ENCODE results near the gene SUGCT.

SUGCT gene

DNA sequence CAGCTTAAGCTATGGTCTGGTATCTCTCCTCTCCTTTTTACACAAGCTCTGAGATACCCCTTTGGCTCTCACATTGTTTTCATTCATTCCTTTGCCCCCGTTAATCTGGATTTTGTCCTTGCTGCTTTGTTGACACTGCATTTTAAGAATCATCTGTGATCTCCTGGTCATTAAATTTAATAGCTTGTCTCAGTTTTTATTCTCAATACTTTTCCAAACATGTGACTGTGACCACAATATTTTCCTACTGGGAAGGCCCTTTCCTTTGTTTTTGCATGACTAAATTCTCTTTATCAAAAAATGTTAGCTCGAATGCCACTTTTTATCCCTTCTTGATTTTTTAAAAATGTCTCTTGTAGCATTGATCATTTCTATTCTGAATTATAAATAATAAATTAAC lies 171.2 kb downstream of the SUGCT start:
- Histone ChIP-seq H3K27me3 (ENCODE audit: low read depth, low read length) (peaks cover 7% of the 10 kb centered on the region), H3K4me1 (ENCODE audit: low read length) (no peaks in the 10 kb centered on the region), H3K9ac (ENCODE audit: low read length) (no peak overlapping the region), H3K27ac (ENCODE audit: low read length) (no peak overlapping the region), H3K4me3 (ENCODE audit: low read length) (no peak overlapping the region), H3K79me2 (ENCODE audit: low read length) (no peaks in the 10 kb centered on the region), H3K4me2 (ENCODE audit: low read length) (no peak overlapping the region), H3K9me3 (ENCODE audit: insufficient read depth, low read length) (no peaks in the 10 kb centered on the region), H2AFZ (ENCODE audit: low read depth, low read length) (no peak overlapping the region), H4K20me1 (ENCODE audit: insufficient read depth, low read length) (no peaks in the 10 kb centered on the region), H3K36me3 (replicated peaks; ENCODE audit: low read depth, low read length) (no peaks in the 10 kb centered on the region)
- TF ChIP-seq, protein P1, sequence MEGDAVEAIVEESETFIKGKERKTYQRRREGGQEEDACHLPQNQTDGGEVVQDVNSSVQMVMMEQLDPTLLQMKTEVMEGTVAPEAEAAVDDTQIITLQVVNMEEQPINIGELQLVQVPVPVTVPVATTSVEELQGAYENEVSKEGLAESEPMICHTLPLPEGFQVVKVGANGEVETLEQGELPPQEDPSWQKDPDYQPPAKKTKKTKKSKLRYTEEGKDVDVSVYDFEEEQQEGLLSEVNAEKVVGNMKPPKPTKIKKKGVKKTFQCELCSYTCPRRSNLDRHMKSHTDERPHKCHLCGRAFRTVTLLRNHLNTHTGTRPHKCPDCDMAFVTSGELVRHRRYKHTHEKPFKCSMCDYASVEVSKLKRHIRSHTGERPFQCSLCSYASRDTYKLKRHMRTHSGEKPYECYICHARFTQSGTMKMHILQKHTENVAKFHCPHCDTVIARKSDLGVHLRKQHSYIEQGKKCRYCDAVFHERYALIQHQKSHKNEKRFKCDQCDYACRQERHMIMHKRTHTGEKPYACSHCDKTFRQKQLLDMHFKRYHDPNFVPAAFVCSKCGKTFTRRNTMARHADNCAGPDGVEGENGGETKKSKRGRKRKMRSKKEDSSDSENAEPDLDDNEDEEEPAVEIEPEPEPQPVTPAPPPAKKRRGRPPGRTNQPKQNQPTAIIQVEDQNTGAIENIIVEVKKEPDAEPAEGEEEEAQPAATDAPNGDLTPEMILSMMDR (IDR thresholded peaks at IDR 0.05; ENCODE audit: low read depth, low read length) = no peak
- no peak for TF ChIP-seq EZH2phosphoT487 (IDR thresholded peaks at IDR 0.05; ENCODE audit: low read depth)

DNA sequence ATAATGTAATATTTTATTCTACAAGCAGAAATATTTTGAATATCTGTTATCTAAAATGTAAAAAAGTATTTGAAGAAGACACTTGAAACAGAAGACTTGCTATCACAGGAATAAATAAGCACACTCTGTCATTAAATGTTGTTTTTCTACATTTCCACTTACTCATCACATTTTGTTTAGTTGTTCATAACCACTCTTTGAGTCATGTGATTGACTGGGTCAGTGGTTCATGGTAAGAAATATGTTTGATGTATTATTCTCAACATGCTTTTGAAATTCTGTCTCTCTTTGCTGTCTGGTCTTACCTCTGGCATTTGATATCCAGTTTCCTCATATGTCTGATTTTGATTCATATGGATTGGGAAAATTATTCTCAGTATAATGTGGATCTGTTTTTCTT lies 171.8 kb downstream of the SUGCT start:
- TF ChIP-seq EZH2phosphoT487 (IDR thresholded peaks at IDR 0.05; ENCODE audit: low read depth) = no peak
- TF ChIP-seq, protein P1 (IDR thresholded peaks at IDR 0.05; ENCODE audit: low read depth, low read length) = no peak
- Histone ChIP-seq H3K9ac (ENCODE audit: low read length) (no peak overlapping the region), H3K4me2 (ENCODE audit: low read length) (no peak overlapping the region), H3K27me3 (ENCODE audit: low read depth, low read length) (peaks cover 9% of the 10 kb centered on the region), H3K4me3 (ENCODE audit: low read length) (no peak overlapping the region), H3K36me3 (replicated peaks; ENCODE audit: low read depth, low read length) (no peaks in the 10 kb centered on the region), H2AFZ (ENCODE audit: low read depth, low read length) (no peak overlapping the region), H3K9me3 (ENCODE audit: insufficient read depth, low read length) (no peaks in the 10 kb centered on the region), H4K20me1 (ENCODE audit: insufficient read depth, low read length) (no peaks in the 10 kb centered on the region), H3K27ac (ENCODE audit: low read length) (no peak overlapping the region), H3K4me1 (ENCODE audit: low read length) (no peaks in the 10 kb centered on the region), H3K79me2 (ENCODE audit: low read length) (no peaks in the 10 kb centered on the region)

DNA sequence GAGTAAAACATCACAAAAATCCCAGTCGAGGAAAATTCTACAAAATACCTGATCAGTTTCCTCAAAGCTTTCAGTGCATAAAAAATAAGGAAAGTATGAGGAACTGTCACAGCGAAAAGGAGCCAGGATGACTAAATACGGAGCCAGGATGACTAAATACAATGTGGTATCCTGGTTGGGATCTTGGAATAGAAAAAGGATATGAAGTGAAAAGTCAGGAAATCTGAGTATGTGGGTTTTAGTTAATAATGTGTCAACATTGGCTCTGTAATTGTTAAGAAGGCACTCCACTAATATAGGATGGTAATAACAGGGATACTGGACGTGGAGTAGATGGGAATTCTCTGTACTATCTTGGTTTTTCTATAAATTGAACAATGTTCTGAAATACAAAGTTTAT lies 175.5 kb downstream of the SUGCT start:
- Histone ChIP-seq H3K4me3 (ENCODE audit: low read length) (no peak overlapping the region), H4K20me1 (ENCODE audit: insufficient read depth, low read length) (no peaks in the 10 kb centered on the region), H3K9me3 (ENCODE audit: insufficient read depth, low read length) (no peaks in the 10 kb centered on the region), H3K4me1 (ENCODE audit: low read length) (no peaks in the 10 kb centered on the region), H3K9ac (ENCODE audit: low read length) (no peak overlapping the region), H3K27ac (ENCODE audit: low read length) (no peak overlapping the region), H3K27me3 (ENCODE audit: low read depth, low read length) (peaks cover 8% of the 10 kb centered on the region), H2AFZ (ENCODE audit: low read depth, low read length) (no peak overlapping the region), H3K36me3 (replicated peaks; ENCODE audit: low read depth, low read length) (no peaks in the 10 kb centered on the region), H3K4me2 (ENCODE audit: low read length) (no peak overlapping the region), H3K79me2 (ENCODE audit: low read length) (no peaks in the 10 kb centered on the region)
- TF ChIP-seq, protein P1 (IDR thresholded peaks at IDR 0.05; ENCODE audit: low read depth, low read length) = no peak
- no peak for TF ChIP-seq EZH2phosphoT487 (IDR thresholded peaks at IDR 0.05; ENCODE audit: low read depth)

DNA sequence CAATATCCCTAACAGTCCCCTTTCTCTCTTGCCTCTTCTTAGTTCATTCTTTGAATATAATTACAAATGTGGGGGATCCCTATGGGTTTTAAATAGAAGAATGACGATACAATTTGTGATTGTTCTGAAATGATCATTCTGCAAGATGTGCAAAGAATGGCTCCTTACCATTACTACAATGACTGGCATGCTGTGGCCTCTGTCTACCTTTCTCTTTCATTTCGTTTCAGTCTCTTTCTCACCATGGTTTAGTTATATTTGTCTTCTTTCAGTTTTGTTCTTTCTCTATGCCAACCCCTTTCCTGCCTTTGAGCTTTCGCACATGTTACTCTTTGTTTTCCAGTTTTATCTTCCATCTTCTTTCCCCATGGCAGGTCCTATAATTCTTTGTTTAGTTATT lies 176.5 kb downstream of the SUGCT start:
- Histone ChIP-seq H3K79me2 (ENCODE audit: low read length) (no peaks in the 10 kb centered on the region), H3K27me3 (ENCODE audit: low read depth, low read length) (peaks cover 9% of the 10 kb centered on the region; the same call in 1 of the 2 replicates), H3K27ac (ENCODE audit: low read length) (no peak overlapping the region), H3K9ac (ENCODE audit: low read length) (no peak overlapping the region), H3K4me3 (ENCODE audit: low read length) (no peak overlapping the region), H4K20me1 (ENCODE audit: insufficient read depth, low read length) (no peaks in the 10 kb centered on the region), H3K4me1 (ENCODE audit: low read length) (no peaks in the 10 kb centered on the region), H2AFZ (ENCODE audit: low read depth, low read length) (no peak overlapping the region), H3K36me3 (replicated peaks; ENCODE audit: low read depth, low read length) (no peaks in the 10 kb centered on the region), H3K9me3 (ENCODE audit: insufficient read depth, low read length) (no peaks in the 10 kb centered on the region), H3K4me2 (ENCODE audit: low read length) (no peak overlapping the region)
- TF ChIP-seq, protein P1 (IDR thresholded peaks at IDR 0.05; ENCODE audit: low read depth, low read length) = no peak
- no peak for TF ChIP-seq EZH2phosphoT487 (IDR thresholded peaks at IDR 0.05; ENCODE audit: low read depth)
